Brain microvascular endothelial cell (primary cell): ENCODE data around the gene RELL2.

Experiments used
- DNase-seq: peaks from one replicate; pipeline ENCODE4 v3.0.0-alpha.2; 2020
- H3K27ac ChIP-seq: fragments of 250-450 bp; sonication (Bioruptor Pico); 2 replicates; pipeline ENCODE4 v1.5.1; 2020; ENCODE audit warnings: mild to moderate bottlenecking, moderate library complexity
- H3K27me3 ChIP-seq: fragments of 250-450 bp; sonication (Bioruptor Pico); replicated peaks from 2 replicates; pipeline ENCODE4 v1.5.1; 2020; ENCODE audit warnings: mild to moderate bottlenecking
- H3K36me3 ChIP-seq: fragments of 250-450 bp; sonication (Bioruptor Pico); replicated peaks from 2 replicates; pipeline ENCODE4 v1.5.1; 2020; ENCODE audit warnings: mild to moderate bottlenecking
- H3K4me3 ChIP-seq: 2 replicates; pipeline ENCODE4 v1.5.1; 2011; ENCODE audit warnings: low read depth, mild to moderate bottlenecking, control low read depth, low read length, moderate library complexity
- in situ Hi-C: cut with HindIII; loops from 2 replicates; pipeline ENCODE4 v1.10.0; 2017; ENCODE audit warnings: low sequenced_read_pairs, low pct_ligation_motif_present
- TF ChIP-seq, protein P1 (sequence below): IDR thresholded peaks from 2 replicates; pipeline ENCODE4 v1.5.1; 2011; ENCODE audit warnings: low read depth, mild to moderate bottlenecking, moderate library complexity, low read length, control low read depth, inconsistent platforms; ENCODE audit errors: missing control alignments

The RELL2 gene

DNA sequence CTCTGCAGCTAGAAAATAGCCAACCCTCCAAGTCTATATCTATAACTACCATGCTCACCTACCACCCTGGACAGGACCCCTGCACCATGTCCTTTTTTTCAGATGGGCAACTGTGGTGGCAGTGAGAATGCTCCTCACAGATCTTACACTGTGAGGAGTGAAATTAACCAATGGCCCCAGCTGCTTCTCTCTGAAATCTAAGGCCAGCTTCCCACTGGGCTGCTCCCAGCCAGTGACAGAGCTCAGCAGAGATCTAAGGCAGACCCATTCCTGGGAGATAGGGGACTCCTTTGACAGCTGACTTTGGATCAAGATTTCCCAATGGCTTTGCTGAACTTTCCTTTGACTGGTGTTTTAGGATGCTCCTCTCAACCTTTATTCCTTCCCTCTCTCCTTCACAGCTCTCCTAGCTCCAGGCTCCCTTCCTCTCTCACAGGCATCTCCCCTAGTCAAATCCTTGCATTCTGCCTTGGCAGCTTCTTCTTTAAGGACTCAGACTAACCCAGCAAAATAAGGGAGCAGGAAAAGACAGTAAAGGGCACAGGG is 46.9 kb downstream of the RELL2 start:
- H3K36me3 ChIP-seq: no peaks in the 10 kb centered on the region
- H3K27ac ChIP-seq: no peak overlapping the region
- no peak overlapping the region for H3K4me3 ChIP-seq
- TF ChIP-seq, protein P1, sequence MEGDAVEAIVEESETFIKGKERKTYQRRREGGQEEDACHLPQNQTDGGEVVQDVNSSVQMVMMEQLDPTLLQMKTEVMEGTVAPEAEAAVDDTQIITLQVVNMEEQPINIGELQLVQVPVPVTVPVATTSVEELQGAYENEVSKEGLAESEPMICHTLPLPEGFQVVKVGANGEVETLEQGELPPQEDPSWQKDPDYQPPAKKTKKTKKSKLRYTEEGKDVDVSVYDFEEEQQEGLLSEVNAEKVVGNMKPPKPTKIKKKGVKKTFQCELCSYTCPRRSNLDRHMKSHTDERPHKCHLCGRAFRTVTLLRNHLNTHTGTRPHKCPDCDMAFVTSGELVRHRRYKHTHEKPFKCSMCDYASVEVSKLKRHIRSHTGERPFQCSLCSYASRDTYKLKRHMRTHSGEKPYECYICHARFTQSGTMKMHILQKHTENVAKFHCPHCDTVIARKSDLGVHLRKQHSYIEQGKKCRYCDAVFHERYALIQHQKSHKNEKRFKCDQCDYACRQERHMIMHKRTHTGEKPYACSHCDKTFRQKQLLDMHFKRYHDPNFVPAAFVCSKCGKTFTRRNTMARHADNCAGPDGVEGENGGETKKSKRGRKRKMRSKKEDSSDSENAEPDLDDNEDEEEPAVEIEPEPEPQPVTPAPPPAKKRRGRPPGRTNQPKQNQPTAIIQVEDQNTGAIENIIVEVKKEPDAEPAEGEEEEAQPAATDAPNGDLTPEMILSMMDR: no peak
- in situ Hi-C loops: no loop called here
- no peak for DNase-seq
- H3K27me3 ChIP-seq: no peaks in the 10 kb centered on the region

DNA sequence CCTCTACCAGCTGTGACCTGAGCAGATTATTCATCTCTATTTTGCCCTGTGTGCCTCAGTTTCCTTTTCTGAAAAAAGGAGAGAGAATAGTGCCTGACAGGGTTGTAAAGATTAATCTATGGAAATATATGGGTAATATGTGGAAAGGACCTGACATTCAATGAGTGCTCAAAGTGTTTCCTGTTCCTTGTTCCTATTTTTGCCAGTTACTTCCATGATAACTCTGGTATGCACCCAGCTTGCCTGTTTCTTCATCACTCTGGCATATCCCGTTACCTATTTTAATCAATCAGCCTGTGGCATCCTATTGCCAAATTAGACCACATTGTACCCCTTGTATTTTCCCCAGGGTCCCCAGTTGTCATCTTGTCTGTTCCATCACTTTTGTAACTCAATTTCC is 48.8 kb downstream of the RELL2 start:
- in situ Hi-C loops: no loop called here

DNA sequence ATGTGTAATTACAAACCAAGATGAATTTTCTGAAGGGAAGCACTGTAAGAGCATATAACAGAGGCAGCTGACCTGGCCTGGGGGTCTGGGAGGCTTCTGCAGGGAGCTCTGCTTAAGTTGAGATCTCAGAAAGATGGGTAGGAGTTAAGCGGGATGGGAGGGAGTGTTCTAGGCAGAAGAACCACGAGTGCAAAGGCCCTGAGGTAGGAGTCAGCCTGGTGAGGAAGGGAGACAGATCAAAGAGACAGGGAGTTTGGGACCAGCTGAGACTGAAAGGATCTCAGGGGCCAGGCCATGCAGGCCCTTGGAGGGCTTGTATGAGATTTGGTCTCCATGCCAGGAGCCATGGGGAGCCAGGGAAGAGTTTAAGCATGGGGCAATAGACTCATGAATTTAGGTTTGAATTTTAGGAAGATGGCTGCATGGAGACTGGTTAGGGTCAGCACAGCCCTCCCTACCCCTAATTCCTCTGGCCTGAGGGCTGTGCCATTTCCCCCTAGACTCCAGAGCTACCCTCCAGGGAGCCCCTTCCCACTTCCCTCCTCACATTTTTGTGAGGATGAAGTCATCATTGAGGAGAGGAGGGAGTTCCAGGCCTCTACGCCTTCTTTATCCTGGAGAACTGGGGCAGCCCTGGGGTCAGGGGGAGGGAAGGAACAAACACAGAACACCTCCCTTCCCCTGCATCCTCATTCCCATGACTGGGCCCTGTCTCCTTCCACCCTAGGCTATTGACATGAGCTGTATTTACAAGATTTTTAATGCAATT is 50.0 kb downstream of the RELL2 start:
- in situ Hi-C loops: no loop called here
- no peaks in the 10 kb centered on the region for H3K36me3 ChIP-seq
- DNase-seq: no peak
- no peaks in the 10 kb centered on the region for H3K27me3 ChIP-seq
- H3K27ac ChIP-seq: no peak overlapping the region
- TF ChIP-seq, protein P1: no peak
- H3K4me3 ChIP-seq: no peak overlapping the region

More for the DNA sequence above, 48.8 kb downstream of the RELL2 start:
- Histone ChIP-seq H3K27me3 (no peaks in the 10 kb centered on the region), H3K4me3 (no peak overlapping the region), H3K27ac (no peak overlapping the region), H3K36me3 (no peaks in the 10 kb centered on the region)
- no peak for DNase-seq
- TF ChIP-seq, protein P1: no peak
